ENCODE measurements around the gene ZFP36L1.
A peak's percentile ranks its signal among the peaks of the same experiment; 100 is the strongest.

ZFP36L1 gene

GRCh38 chr14:68757618-68758081 is 35.2 kb downstream of the ZFP36L1 start:
- Mint-ChIP-seq H3K27me3 (no peaks in the 10 kb centered on the region), H3K4me1 (peaks cover 22% of the 10 kb centered on the region)
- DNase-seq = no peak

DNA sequence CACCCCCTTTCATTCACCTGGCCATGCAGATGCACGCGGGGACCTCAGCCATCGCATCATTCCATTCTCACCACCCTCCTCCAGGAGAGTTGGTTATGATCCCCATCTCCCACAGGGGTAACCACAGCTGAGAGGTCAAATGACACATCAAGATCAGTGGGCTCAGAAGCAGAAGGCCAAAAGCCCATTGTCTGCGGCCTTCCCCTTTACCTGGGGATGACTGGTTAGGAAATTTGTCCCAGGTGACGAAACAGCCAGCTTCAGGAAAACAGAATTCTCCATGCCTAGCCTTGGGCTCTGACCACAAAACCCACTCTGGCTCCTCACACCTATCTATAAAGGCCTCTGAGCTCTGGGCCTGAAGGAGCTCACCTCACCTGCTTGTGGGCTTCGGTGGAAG is 36.1 kb downstream of the ZFP36L1 start:
- DNase-seq = no peak
- ATAC-seq = no peak
- Mint-ChIP-seq H3K27ac (no peak overlapping the region), H3K4me1 (peaks cover 22% of the 10 kb centered on the region), H3K4me3 (no peak overlapping the region), H3K9me3 (no peaks in the 10 kb centered on the region), H3K27me3 (no peaks in the 10 kb centered on the region)

More at GRCh38 chr14:68757618-68758081, 35.2 kb downstream of the ZFP36L1 start:
- Mint-ChIP-seq H3K27ac (peak overlapping the region in 1 of 2 donors; percentile 19), H3K9me3 (no peaks in the 10 kb centered on the region), H3K4me3 (no peak overlapping the region)
- no peak for ATAC-seq

DNA sequence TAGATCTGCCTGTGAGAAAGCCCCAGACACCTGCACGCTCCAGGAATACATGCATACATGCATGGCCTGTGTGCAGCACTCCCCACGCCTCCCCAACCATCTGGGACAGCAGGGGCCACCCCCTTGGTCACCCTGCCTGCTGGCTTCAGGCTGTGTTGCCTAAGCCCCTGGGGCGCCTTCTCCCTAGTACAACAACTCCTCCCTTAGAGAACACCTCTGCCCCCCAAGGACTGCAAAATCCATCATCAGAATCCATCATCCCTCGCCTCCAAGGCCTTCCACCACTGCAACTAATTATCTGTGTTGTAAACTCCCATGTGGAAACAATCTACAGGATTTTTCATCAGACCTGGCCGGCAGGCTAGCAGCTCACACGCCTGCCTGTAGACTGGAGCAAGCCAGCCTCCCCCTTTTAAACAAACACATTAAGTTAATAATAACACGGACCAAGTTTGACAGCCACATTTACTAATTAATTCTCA is 36.8 kb downstream of the ZFP36L1 start:
- Mint-ChIP-seq H3K27me3 (no peaks in the 10 kb centered on the region), H3K27ac (no peak overlapping the region), H3K4me1 (peaks cover 22% of the 10 kb centered on the region), H3K9me3 (no peaks in the 10 kb centered on the region), H3K4me3 (no peak overlapping the region)
- ATAC-seq = no peak
- DNase-seq = no peak

DNA sequence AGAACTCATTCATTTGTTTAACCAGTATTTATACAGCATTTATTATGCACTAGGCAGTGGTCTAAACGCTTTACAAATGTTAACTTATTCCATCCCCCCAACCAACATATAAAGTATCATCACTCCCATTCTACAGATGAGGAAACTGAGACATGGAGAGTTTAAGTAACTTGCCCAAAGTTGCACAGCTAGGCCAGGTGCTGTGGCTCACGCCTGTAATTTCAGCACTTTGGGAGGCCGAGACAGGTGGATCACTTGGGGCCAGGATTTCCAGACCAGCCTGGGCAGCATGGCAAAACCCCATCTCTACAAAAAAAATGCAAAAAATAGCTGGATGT is 37.9 kb downstream of the ZFP36L1 start:
- DNase-seq (no peak), ATAC-seq (no peak)
- no peaks in the 10 kb centered on the region for H3K9me3 Mint-ChIP-seq
- H3K27ac Mint-ChIP-seq = no peak overlapping the region
- peaks cover 20% of the 10 kb centered on the region for H3K4me1 Mint-ChIP-seq
- H3K4me3 Mint-ChIP-seq = no peak overlapping the region
- no peaks in the 10 kb centered on the region for H3K27me3 Mint-ChIP-seq

GRCh38 chr14:68753690-68754089 is 39.2 kb downstream of the ZFP36L1 start:
- DNase-seq (no peak), ATAC-seq (no peak)
- H3K27ac Mint-ChIP-seq = no peak overlapping the region
- peaks cover 21% of the 10 kb centered on the region for H3K4me1 Mint-ChIP-seq
- no peaks in the 10 kb centered on the region for H3K9me3 Mint-ChIP-seq
- H3K4me3 Mint-ChIP-seq = no peak overlapping the region
- H3K27me3 Mint-ChIP-seq = no peaks in the 10 kb centered on the region

DNA sequence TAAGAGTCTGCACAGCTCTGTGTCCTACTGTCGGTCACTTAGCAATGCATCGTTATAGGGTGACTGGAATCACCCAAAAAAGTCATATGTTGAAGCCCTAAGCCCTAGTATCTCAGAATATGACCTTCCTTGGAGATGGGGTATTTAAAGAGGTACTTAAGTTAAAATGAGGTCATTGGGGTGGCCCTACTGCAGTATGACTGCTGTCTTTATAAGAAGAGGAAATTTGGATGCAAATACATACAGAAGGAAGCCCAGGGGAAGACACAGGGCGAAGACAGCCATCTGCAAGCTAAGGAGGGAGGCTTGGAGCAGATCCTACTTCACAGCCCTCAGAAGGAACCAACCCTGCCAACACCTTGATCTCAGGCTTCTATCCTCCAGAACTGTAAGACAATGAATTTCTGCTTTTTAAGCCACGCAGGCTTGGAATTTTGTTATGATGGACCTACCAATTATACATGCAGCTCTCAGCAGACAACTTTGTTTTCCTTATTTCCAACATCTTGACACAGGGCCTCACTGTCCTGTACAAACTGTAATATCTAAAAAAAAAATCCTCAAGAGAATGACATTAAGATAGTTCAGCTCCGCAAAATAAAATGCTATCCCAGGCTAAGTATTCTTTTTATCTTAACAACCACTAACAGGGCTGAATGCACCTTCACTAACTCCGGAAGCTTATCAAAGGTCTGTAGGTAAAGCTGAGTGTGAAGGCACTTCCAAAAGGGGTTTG is 40.4 kb downstream of the ZFP36L1 start:
- Mint-ChIP-seq H3K27me3 (peaks cover 7% of the 10 kb centered on the region), H3K9me3 (no peaks in the 10 kb centered on the region), H3K27ac (no peak overlapping the region), H3K4me1 (peaks cover 11% of the 10 kb centered on the region), H3K4me3 (no peak overlapping the region)
- DNase-seq (no peak), ATAC-seq (no peak)

DNA sequence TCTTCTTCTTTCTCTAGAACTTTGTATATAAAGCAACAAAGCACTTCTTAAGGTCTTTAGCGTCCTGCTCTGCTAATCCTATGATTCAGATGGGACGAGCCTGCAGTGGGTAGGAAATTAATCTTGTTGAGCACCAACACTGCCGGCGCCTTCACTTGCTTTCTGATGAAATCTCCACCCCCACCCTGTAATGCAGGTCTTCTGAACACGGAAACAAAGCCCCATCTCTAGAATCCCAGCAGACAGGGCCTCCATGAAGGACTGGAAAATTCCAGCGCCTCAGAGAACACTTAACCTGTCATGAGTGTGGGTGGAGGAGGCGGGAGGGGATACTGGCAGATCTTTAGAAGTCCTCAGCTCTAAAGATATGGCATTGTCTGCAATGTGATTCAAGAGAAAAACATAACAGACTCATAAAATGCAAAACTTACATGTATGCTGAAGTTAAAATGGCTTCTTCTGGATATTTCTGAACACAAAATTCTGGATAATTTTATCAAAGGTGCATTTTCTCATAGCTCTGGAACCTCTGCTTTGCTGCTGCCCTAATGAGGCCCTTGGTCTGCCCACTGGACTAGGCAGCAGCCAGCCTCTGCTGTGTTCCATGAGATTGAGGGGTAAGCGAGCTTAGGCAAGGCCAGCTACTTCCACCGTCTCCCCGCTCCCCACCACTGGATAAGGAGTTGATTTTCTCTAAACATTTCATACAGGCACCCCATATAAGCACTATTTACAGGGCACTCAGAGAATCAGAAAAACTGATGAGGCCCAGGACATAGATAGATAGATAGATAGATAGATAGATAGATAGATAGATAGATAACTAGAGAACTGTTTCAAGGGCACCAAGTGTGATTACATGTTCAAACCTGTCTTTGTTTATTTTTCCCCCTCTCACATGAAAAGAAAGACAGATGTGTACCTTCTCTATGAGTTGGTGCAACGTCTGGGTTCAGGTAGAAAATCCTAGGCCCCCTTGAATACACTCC is 43.1 kb downstream of the ZFP36L1 start:
- H3K27ac Mint-ChIP-seq = peak overlapping the region in 1 of 2 donors; percentile 42
- H3K27me3 Mint-ChIP-seq = peaks cover 8% of the 10 kb centered on the region
- peaks cover 6% of the 10 kb centered on the region for H3K4me1 Mint-ChIP-seq
- H3K4me3 Mint-ChIP-seq = no peak overlapping the region
- H3K9me3 Mint-ChIP-seq = no peaks in the 10 kb centered on the region
- ATAC-seq = no peak
- DNase-seq = no peak

DNA sequence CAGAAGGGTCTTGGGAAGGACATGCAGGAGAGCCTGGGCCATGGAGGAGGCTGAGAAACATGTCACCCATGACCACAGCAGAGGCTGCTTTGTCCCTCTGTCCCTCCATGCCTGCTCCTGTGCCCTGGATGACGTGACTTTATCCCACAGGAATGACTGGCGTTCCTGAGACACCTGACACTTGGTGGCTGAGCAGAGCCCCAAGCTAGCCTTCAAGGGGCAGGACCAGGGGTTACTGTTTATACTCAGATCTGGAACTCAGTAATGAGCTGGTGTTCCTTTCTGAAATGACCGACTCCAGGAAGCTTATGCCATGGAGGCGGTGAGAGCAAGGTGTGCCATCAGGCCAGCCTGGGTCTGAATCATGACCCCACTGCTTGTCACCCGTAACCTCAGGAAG is 44.2 kb downstream of the ZFP36L1 start:
- no peak overlapping the region for H3K27ac Mint-ChIP-seq
- H3K4me3 Mint-ChIP-seq = no peak overlapping the region
- H3K4me1 Mint-ChIP-seq = peaks cover 6% of the 10 kb centered on the region
- DNase-seq = no peak
- H3K27me3 Mint-ChIP-seq = peaks cover 8% of the 10 kb centered on the region
- no peaks in the 10 kb centered on the region for H3K9me3 Mint-ChIP-seq
- no peak for ATAC-seq

GRCh38 chr14:68748260-68748659 is 44.6 kb downstream of the ZFP36L1 start:
- H3K9me3 Mint-ChIP-seq = no peaks in the 10 kb centered on the region
- H3K4me3 Mint-ChIP-seq = no peak overlapping the region
- H3K27me3 Mint-ChIP-seq = peaks cover 8% of the 10 kb centered on the region
- no peak for DNase-seq
- no peak for ATAC-seq
- peaks cover 6% of the 10 kb centered on the region for H3K4me1 Mint-ChIP-seq
- H3K27ac Mint-ChIP-seq = no peak overlapping the region

DNA sequence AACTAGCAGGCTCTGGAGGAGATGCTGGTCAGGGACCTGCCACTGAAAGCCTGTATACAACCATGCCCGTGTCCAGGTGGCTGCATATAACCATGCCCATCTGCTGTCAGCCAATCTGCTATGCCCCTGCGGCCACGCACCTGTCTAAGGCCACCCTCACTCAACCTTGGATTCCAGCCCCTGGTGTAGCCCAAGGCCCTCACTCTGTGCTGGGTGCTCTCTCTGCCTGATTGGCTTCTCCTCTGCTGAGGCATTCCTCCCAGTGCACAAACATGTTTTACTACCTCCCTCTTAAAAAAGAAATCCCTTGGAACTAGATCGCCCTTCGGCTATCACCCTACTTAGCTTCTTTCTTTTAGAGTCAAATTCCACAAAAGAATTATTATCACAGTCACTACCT is 45.5 kb downstream of the ZFP36L1 start:
- Mint-ChIP-seq H3K4me1 (peaks cover 6% of the 10 kb centered on the region), H3K9me3 (no peaks in the 10 kb centered on the region), H3K4me3 (no peak overlapping the region), H3K27me3 (peaks cover 8% of the 10 kb centered on the region), H3K27ac (no peak overlapping the region)
- DNase-seq (no peak), ATAC-seq (no peak)

GRCh38 chr14:68744613-68745012 is 48.3 kb downstream of the ZFP36L1 start:
- Mint-ChIP-seq H3K27me3 (peaks cover 8% of the 10 kb centered on the region), H3K9me3 (peaks cover 11 to 12% of the 10 kb centered on the region in 2 donors), H3K4me3 (no peak overlapping the region), H3K27ac (no peak overlapping the region), H3K4me1 (peaks cover 2% of the 10 kb centered on the region)
- ATAC-seq (no peak), DNase-seq (no peak)

GRCh38 chr14:68741839-68742470 is 50.9 kb downstream of the ZFP36L1 start:
- no peaks in the 10 kb centered on the region for H3K27me3 Mint-ChIP-seq
- H3K4me3 Mint-ChIP-seq = no peak overlapping the region
- no peak for DNase-seq
- H3K4me1 Mint-ChIP-seq = peaks cover 5% of the 10 kb centered on the region
- no peak overlapping the region for H3K27ac Mint-ChIP-seq
- ATAC-seq = no peak
- peaks cover 11 to 12% of the 10 kb centered on the region in 2 donors for H3K9me3 Mint-ChIP-seq

- DNase-seq (no peak), ATAC-seq (no peak)
- Mint-ChIP-seq H3K27me3 (no peaks in the 10 kb centered on the region), H3K4me1 (peaks cover 11% of the 10 kb centered on the region), H3K9me3 (peaks cover 11 to 12% of the 10 kb centered on the region in 2 donors), H3K27ac (no peak overlapping the region), H3K4me3 (no peak overlapping the region)
Observed at GRCh38 chr14:68741477-68741791, 51.4 kb downstream of the ZFP36L1 start.

DNA sequence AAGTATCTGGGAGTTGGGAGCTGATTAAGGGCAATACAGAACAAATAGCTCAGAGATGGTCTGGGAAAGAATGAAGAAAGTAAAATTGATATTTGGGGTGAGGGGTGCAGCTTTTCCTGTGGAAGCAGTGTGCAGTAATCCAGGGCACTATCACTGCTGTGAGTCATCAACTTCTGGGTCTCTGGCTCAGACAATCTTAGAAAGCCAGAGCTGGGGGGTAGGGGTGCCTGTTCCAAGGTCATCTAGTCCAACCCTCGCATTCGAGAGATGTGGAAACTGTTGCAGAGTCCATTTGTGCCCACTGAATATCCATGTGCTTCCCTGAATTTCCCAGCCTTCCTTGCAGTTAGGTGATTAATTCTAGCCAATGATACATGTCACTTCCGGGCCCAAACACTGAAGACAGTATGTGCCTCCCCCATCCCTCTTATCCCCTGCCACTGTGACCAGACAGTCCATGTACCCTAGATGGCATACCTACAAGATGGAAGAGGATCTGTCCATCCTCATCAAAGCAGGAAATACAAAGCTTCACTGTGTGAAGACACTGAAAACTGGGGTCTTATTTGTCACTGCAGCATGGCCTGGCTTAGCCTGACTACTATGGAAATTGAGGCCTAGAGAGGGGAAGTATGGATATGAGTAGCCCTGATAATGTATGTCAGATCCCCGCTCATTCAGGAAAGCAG is 51.9 kb downstream of the ZFP36L1 start:
- DNase-seq = no peak
- no peak for ATAC-seq
- H3K4me3 Mint-ChIP-seq = no peak overlapping the region
- no peaks in the 10 kb centered on the region for H3K27me3 Mint-ChIP-seq
- peaks cover 16% of the 10 kb centered on the region for H3K4me1 Mint-ChIP-seq
- H3K9me3 Mint-ChIP-seq = peaks cover 11 to 12% of the 10 kb centered on the region in 2 donors
- no peak overlapping the region for H3K27ac Mint-ChIP-seq

DNA sequence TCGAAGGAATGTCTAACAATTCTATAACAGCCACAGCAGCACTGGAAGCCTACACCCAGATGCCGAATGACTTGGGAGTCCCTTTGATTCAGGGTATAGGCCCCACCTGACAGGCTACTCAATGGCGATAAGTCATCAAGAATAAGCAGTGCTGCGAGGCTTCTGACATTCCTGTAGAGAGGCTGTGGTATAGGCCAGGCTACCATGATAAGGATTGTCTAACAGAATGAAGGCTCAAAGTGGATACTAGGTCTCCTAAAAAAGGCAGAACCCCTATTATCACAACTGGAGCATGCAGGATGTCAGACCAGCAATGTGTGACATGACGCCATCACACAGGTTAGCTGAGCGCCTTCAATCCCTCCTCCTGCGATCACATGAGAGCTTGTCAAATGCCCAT is 53.2 kb downstream of the ZFP36L1 start:
- H3K4me3 Mint-ChIP-seq = no peak overlapping the region

More for the DNA sequence above, 53.2 kb downstream of the ZFP36L1 start:
- peaks cover 27% of the 10 kb centered on the region for H3K4me1 Mint-ChIP-seq
- H3K9me3 Mint-ChIP-seq = peaks cover 11 to 12% of the 10 kb centered on the region in 2 donors
- H3K27me3 Mint-ChIP-seq = no peaks in the 10 kb centered on the region
- DNase-seq = no peak
- ATAC-seq = no peak
- no peak overlapping the region for H3K27ac Mint-ChIP-seq

Measured in stimulated activated naive CD8-positive, alpha-beta T cell treated with anti-CD3 and anti-CD28 coated beads, Interleukin-15, amount 100 ng/mL, for 72 hours (primary cell).